EL (cell line): Measurements from ENCODE around the gene ALS2CL.
A peak's percentile ranks its signal among the peaks of the same experiment; 100 is the strongest.

Experiments
- DNase-seq: peaks from one replicate; pipeline ENCODE4 v3.0.0-alpha.2; 2016

ALS2CL gene

GRCh38 chr3:46662771-46663551 lies 30.5 kb downstream of the ALS2CL start:
- peak; percentile 31 for DNase-seq

- DNase-seq: no peak
Observed at GRCh38 chr3:46661776-46662766, 31.4 kb downstream of the ALS2CL start.

GRCh38 chr3:46660543-46661523 lies 32.6 kb downstream of the ALS2CL start:
- DNase-seq: peak; percentile 50

GRCh38 chr3:46660003-46660402 lies 33.5 kb downstream of the ALS2CL start:
- DNase-seq: peak; percentile 39

- DNase-seq: peak; percentile 53
Observed at GRCh38 chr3:46659285-46659684, 34.2 kb downstream of the ALS2CL start.

GRCh38 chr3:46656778-46657556 lies 36.5 kb downstream of the ALS2CL start:
- peak; percentile 25 for DNase-seq

GRCh38 chr3:46655271-46655670 lies 38.2 kb downstream of the ALS2CL start:
- no peak for DNase-seq

GRCh38 chr3:46651084-46651483 lies 42.4 kb downstream of the ALS2CL start:
- no peak for DNase-seq

GRCh38 chr3:46649436-46649835 lies 44.0 kb downstream of the ALS2CL start:
- peak; percentile 59 for DNase-seq

- DNase-seq: no peak
Observed at GRCh38 chr3:46648096-46648495, 45.4 kb downstream of the ALS2CL start.

GRCh38 chr3:46646700-46647099 lies 46.8 kb downstream of the ALS2CL start:
- peak; percentile 76 for DNase-seq

- DNase-seq: no peak
Observed at GRCh38 chr3:46643701-46644100, 49.8 kb downstream of the ALS2CL start.

- no peak for DNase-seq
Observed at GRCh38 chr3:46642971-46643370, 50.5 kb downstream of the ALS2CL start.

GRCh38 chr3:46640927-46641326 lies 52.6 kb downstream of the ALS2CL start:
- no peak for DNase-seq

- no peak for DNase-seq
Observed at GRCh38 chr3:46639221-46639620, 54.3 kb downstream of the ALS2CL start.

- no peak for DNase-seq
Observed at GRCh38 chr3:46634856-46635255, 58.6 kb downstream of the ALS2CL start.

- no peak for DNase-seq
Observed at GRCh38 chr3:46632792-46633191, 60.7 kb downstream of the ALS2CL start.

- DNase-seq: peak; percentile 79
Observed at GRCh38 chr3:46629551-46630517, 63.6 kb downstream of the ALS2CL start.

- no peak for DNase-seq
Observed at GRCh38 chr3:46628901-46629369, 64.5 kb downstream of the ALS2CL start.

- no peak for DNase-seq
Observed at GRCh38 chr3:46627078-46627477, 66.4 kb downstream of the ALS2CL start.
